Measurements from ENCODE around the gene TXNRD2. TPM values are rescaled to one million over a fixed set of nuclear protein-coding genes. Genes with fewer than 3 reads are reported as not detected.

Gene TXNRD2
- total RNA-seq, 4 donors from 2014 or later = 8.4 to 33.2 (median 15.7) TPM

DNA sequence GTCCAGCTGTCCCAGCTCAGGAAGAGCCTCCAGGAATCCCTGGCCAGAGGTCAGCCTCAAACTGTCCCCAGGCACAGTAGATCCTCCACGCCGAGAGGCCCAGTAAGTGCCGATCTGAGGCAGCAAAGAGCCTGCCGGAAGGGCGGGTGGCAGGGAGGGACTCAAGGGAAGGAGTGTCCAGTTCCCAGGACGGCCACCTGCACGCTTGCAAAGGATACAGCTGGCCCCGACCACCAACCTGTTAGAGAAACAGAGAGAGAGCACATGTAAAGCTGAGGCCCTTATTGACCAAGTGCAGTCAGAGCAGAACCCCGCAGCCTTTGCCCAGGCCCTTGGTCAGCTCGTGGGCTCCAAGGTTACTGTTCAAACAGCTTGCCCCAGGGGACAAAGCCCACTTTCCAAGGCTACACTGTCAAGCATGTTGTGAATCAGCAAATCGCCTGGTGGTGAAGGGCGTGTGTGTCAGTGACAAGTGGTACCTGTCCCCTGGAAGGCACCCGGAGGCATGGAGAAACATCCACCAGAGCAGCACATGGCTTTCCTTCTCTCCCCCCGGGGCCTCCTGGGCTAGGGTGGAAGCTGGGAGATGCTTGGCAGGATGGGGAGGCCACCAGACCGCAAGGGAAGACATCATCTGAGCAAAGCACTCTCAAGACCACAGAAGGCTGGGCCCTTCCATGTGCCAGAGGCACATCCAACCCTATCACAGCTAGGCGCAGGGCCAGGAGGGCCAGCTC, 42.6 kb downstream of the TXNRD2 start:
- Histone ChIP-seq H3K4me1 (peaks cover 3% of the 10 kb centered on the region), H3K27ac (no peak overlapping the region), H3K4me3 (no peak overlapping the region), H3K9me3 (no peaks in the 10 kb centered on the region), H3K27me3 (no peaks in the 10 kb centered on the region), H3K36me3 (peaks cover 33% of the 10 kb centered on the region)
- TF ChIP-seq POLR2A (IDR thresholded peaks at IDR 0.05) (no peak), POLR2AphosphoS5 (IDR thresholded peaks at IDR 0.05) (no peak), EP300 (IDR thresholded peaks at IDR 0.05) (no peak)
- WGBS = 100% methylated on average over 2 of the region's 16 CpGs
- DNase-seq (ENCODE audit: low spot score in 2 of 2) = no peak

DNA sequence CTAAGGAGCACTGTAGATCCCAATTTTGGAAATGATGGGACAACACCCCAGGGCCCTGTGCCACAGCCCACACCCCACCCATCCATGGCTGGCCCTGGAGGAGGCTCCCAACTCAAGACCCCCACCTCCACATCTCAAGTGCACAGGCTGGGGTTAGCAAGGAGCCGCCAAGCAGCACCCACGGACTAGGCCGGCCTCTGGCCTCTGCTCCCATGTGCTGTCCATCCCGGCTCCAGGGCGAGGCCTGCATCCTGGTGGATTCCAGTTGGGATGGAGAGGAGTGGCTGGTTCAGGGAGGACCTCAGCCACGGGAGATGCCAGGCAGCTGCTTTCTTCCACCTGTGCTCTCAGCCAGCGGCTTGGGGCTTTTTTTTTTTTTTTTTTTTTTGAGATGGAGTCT, 43.5 kb downstream of the TXNRD2 start:
- no peak for DNase-seq (ENCODE audit: low spot score in 2 of 2)

DNA sequence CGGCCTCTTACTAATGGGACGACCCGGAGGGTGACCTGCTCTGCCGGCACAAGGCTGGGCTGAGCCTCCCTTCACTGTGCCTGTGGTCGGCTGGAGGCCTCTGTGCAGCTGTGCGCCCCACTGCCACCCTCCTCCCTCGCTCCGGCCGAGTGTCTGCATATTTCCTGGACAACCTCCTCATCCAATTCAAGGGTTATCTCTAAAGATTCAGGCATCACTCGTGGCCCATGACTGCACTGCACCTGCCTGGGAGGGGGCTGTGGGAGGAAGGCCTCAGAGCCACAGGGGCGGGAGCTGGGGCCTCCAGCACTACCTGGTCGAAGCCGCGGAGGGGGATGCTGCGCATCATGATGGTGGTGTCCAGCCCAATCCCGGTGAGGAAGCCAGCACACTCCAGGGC, 43.9 kb downstream of the TXNRD2 start:
- Histone ChIP-seq H3K27me3 (no peaks in the 10 kb centered on the region), H3K9me3 (no peaks in the 10 kb centered on the region), H3K4me1 (peaks cover 3% of the 10 kb centered on the region), H3K4me3 (no peak overlapping the region), H3K36me3 (peaks cover 41% of the 10 kb centered on the region), H3K27ac (no peak overlapping the region)
- 93% methylated on average over 3 of the region's 16 CpGs for WGBS
- TF ChIP-seq POLR2A (IDR thresholded peaks at IDR 0.05) (no peak), POLR2AphosphoS5 (IDR thresholded peaks at IDR 0.05) (no peak), EP300 (IDR thresholded peaks at IDR 0.05) (no peak)
- TF ChIP-seq, protein P1, sequence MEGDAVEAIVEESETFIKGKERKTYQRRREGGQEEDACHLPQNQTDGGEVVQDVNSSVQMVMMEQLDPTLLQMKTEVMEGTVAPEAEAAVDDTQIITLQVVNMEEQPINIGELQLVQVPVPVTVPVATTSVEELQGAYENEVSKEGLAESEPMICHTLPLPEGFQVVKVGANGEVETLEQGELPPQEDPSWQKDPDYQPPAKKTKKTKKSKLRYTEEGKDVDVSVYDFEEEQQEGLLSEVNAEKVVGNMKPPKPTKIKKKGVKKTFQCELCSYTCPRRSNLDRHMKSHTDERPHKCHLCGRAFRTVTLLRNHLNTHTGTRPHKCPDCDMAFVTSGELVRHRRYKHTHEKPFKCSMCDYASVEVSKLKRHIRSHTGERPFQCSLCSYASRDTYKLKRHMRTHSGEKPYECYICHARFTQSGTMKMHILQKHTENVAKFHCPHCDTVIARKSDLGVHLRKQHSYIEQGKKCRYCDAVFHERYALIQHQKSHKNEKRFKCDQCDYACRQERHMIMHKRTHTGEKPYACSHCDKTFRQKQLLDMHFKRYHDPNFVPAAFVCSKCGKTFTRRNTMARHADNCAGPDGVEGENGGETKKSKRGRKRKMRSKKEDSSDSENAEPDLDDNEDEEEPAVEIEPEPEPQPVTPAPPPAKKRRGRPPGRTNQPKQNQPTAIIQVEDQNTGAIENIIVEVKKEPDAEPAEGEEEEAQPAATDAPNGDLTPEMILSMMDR (IDR thresholded peaks at IDR 0.05) = no peak
- no peak for DNase-seq (ENCODE audit: low spot score in 2 of 2)

More for the DNA sequence above, 43.5 kb downstream of the TXNRD2 start:
- H3K9me3 ChIP-seq = no peaks in the 10 kb centered on the region
- H3K27ac ChIP-seq = no peak overlapping the region
- WGBS = 94% methylated on average over 7 of the region's 7 CpGs
- peaks cover 3% of the 10 kb centered on the region for H3K4me1 ChIP-seq
- TF ChIP-seq, protein P1 (IDR thresholded peaks at IDR 0.05) = no peak
- TF ChIP-seq POLR2A (IDR thresholded peaks at IDR 0.05) (no peak), EP300 (IDR thresholded peaks at IDR 0.05) (no peak), POLR2AphosphoS5 (IDR thresholded peaks at IDR 0.05) (no peak)
- H3K4me3 ChIP-seq = no peak overlapping the region
- H3K36me3 ChIP-seq = peaks cover 41% of the 10 kb centered on the region
- no peaks in the 10 kb centered on the region for H3K27me3 ChIP-seq

DNA sequence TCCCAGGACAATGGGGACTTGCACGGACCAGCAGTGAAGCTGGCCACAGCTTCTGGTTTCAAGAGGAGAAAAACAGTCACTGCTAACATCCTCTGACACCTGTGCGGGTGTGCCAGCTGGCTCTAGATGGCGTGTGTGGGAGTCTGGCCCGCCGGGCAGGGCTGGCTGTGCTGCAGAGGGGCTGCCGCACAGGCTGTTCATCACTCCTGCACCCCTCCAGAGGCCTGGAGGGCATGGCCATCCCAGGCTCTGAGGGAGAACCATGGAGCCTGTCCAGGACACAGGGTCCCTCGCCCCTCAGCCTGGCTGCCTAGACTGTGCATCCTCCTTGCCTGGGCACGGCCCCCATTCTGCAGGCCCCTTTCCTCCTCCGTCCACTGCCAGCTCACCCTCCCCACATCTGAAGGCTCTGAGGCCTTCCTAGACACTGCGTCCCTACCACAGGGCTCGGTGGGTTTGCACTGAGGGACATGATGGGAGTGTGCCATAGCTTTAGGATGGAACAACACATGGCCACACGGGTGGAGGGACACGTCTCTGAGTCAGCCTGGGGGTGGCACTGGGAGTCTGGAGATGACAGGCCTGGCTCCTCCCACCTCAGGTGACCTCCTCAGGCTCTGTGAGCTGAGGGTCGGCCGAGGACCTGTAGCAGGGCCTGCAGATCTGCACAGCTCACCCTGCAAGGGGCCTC, 44.8 kb downstream of the TXNRD2 start:
- TF ChIP-seq POLR2AphosphoS5 (IDR thresholded peaks at IDR 0.05) (no peak), POLR2A (IDR thresholded peaks at IDR 0.05) (no peak), EP300 (IDR thresholded peaks at IDR 0.05) (no peak)
- TF ChIP-seq, protein P1 (IDR thresholded peaks at IDR 0.05) = no peak
- Histone ChIP-seq H3K36me3 (peaks cover 41% of the 10 kb centered on the region), H3K4me1 (peaks cover 9% of the 10 kb centered on the region), H3K4me3 (no peak overlapping the region), H3K27ac (no peak overlapping the region), H3K27me3 (no peaks in the 10 kb centered on the region), H3K9me3 (no peaks in the 10 kb centered on the region)
- no peak for DNase-seq (ENCODE audit: low spot score in 2 of 2)
- 74% methylated on average over 9 of the region's 15 CpGs for WGBS

DNA sequence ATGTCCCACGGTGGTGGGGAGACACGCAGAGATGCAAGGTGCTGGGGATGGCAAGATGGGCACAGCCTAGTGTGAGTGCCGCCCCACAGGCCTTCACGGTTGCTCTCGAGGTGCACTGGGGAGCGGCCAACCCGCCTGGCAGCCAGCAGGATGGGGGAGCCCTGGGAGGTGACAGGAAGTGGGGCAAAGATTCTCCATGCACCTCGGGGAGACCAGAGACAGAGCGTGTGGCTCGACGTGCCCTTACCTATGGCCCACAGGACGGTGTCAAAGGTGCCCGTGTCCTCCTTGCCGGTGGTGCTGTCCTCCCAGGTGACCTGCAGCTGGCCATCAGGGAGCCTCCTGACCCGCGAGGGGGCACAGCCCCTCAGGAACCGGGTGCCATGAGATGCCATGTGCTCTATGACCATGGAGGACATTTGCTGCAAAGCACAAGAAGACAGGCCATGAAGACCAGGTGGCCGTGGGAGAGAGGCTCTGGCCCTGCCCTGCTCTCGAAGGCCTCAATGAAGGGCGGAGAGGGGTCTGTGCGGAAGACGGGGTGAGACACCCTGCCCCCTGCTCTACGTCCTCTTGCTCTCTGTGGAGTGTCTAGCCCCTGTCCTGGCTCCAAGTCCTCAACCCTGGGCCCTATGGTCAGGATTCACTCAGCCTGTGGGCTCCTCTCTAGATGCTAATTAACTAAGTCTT, 46.3 kb downstream of the TXNRD2 start:
- Histone ChIP-seq H3K4me3 (no peak overlapping the region), H3K4me1 (peaks cover 24% of the 10 kb centered on the region), H3K9me3 (no peaks in the 10 kb centered on the region), H3K36me3 (peaks cover 41% of the 10 kb centered on the region), H3K27me3 (no peaks in the 10 kb centered on the region), H3K27ac (no peak overlapping the region)
- WGBS = 91% methylated on average over 8 of the region's 23 CpGs
- TF ChIP-seq, protein P1 (IDR thresholded peaks at IDR 0.05) = no peak
- TF ChIP-seq POLR2AphosphoS5 (IDR thresholded peaks at IDR 0.05) (no peak), EP300 (IDR thresholded peaks at IDR 0.05) (no peak), POLR2A (IDR thresholded peaks at IDR 0.05) (no peak)
- DNase-seq (ENCODE audit: low spot score in 2 of 2) = no peak
